SJCRH30 (cell line): ENCODE measurements around the gene TSPAN32. TPM values are rescaled to one million over a fixed set of nuclear protein-coding genes. Genes with fewer than 3 reads are reported as not detected.

Experiments used
- DNase-seq, 2 experiments: peaks; one replicate each; pipeline ENCODE4 v3.0.0-alpha.2; 2015 to 2020
- H3K27ac ChIP-seq: fragments of 250-450 bp; sonication (Bioruptor Pico); 2 replicates; pipeline ENCODE4 v1.5.1; 2020; ENCODE audit warnings: mild to moderate bottlenecking, moderate library complexity
- H3K27me3 ChIP-seq: fragments of 250-450 bp; sonication (Bioruptor Pico); 2 replicates; pipeline ENCODE4 v1.5.1; 2020; ENCODE audit warnings: mild to moderate bottlenecking, moderate library complexity
- H3K36me3 ChIP-seq: fragments of 250-450 bp; sonication (Bioruptor Pico); 2 replicates; pipeline ENCODE4 v1.5.1; 2020; ENCODE audit warnings: mild to moderate bottlenecking, moderate library complexity
- H3K4me1 ChIP-seq: fragments of 250-450 bp; sonication (Bioruptor Pico); 2 replicates; pipeline ENCODE4 v1.5.1; 2020; ENCODE audit warnings: mild to moderate bottlenecking, moderate library complexity
- H3K4me3 ChIP-seq: fragments of 250-450 bp; sonication (Bioruptor Pico); 2 replicates; pipeline ENCODE4 v1.5.1; 2020; ENCODE audit warnings: mild to moderate bottlenecking, moderate library complexity
- H3K9me3 ChIP-seq: fragments of 250-450 bp; sonication (Bioruptor Pico); replicated peaks from 2 replicates; pipeline ENCODE4 v1.5.1; 2020; ENCODE audit warnings: mild to moderate bottlenecking, moderate library complexity
- total RNA-seq: library from RNA; depleted of rRNA; stranded (reverse); fragments of >200 nt; shearing (Covaris generic); gene quantifications from 2 replicates; pipeline ENCODE4 v1.2.3, GENCODE V29; 2014

TSPAN32 gene
- total RNA-seq, 1 experiment from 2014 or later: 0.57 TPM

- no peaks in the 10 kb centered on the region for H3K9me3 ChIP-seq
- H3K27me3 ChIP-seq: no peaks in the 10 kb centered on the region; the same call in 1 of the 2 replicates
- no peaks in the 10 kb centered on the region for H3K36me3 ChIP-seq
- H3K4me1 ChIP-seq: no peaks in the 10 kb centered on the region
- no peak overlapping the region for H3K27ac ChIP-seq
- H3K4me3 ChIP-seq: no peak overlapping the region
- DNase-seq: no peak
These were observed 15.7 kb downstream of the TSPAN32 start for GRCh38 chr11:2317354-2318050.

GRCh38 chr11:2318123-2318522, 16.3 kb downstream of the TSPAN32 start:
- no peak for DNase-seq
- Histone ChIP-seq H3K4me1 (no peaks in the 10 kb centered on the region), H3K36me3 (no peaks in the 10 kb centered on the region), H3K9me3 (no peaks in the 10 kb centered on the region; the same call in 1 of the 2 replicates), H3K27ac (no peak overlapping the region), H3K27me3 (no peaks in the 10 kb centered on the region; the same call in 1 of the 2 replicates), H3K4me3 (no peak overlapping the region)

GRCh38 chr11:2318707-2319106, 16.9 kb downstream of the TSPAN32 start:
- H3K36me3 ChIP-seq: no peaks in the 10 kb centered on the region
- H3K27ac ChIP-seq: no peak overlapping the region
- H3K9me3 ChIP-seq: no peaks in the 10 kb centered on the region; the same call in 1 of the 2 replicates
- H3K4me1 ChIP-seq: no peaks in the 10 kb centered on the region
- H3K4me3 ChIP-seq: no peak overlapping the region
- no peak for DNase-seq
- no peaks in the 10 kb centered on the region; the same call in 1 of the 2 replicates for H3K27me3 ChIP-seq

GRCh38 chr11:2319791-2320472, 18.1 kb downstream of the TSPAN32 start:
- no peak overlapping the region for H3K4me3 ChIP-seq
- H3K27ac ChIP-seq: no peak overlapping the region
- H3K4me1 ChIP-seq: no peaks in the 10 kb centered on the region
- no peak for DNase-seq
- H3K36me3 ChIP-seq: no peaks in the 10 kb centered on the region
- H3K27me3 ChIP-seq: no peaks in the 10 kb centered on the region; the same call in 1 of the 2 replicates
- no peaks in the 10 kb centered on the region; the same call in 1 of the 2 replicates for H3K9me3 ChIP-seq

- Histone ChIP-seq H3K27me3 (no peaks in the 10 kb centered on the region; the same call in 1 of the 2 replicates), H3K4me1 (no peaks in the 10 kb centered on the region), H3K36me3 (no peaks in the 10 kb centered on the region), H3K27ac (no peak overlapping the region), H3K4me3 (no peak overlapping the region), H3K9me3 (no peaks in the 10 kb centered on the region; the same call in 1 of the 2 replicates)
- DNase-seq: no peak
These were observed 18.9 kb downstream of the TSPAN32 start for GRCh38 chr11:2320568-2321310.

GRCh38 chr11:2321311-2321683, 19.5 kb downstream of the TSPAN32 start:
- Histone ChIP-seq H3K27me3 (no peaks in the 10 kb centered on the region), H3K9me3 (no peaks in the 10 kb centered on the region; the same call in 1 of the 2 replicates), H3K4me3 (no peak overlapping the region), H3K36me3 (no peaks in the 10 kb centered on the region), H3K4me1 (no peaks in the 10 kb centered on the region), H3K27ac (no peak overlapping the region)
- DNase-seq: no peak

GRCh38 chr11:2325123-2325522, 23.3 kb downstream of the TSPAN32 start:
- H3K36me3 ChIP-seq: no peaks in the 10 kb centered on the region
- H3K4me3 ChIP-seq: no peak overlapping the region
- no peak for DNase-seq
- no peaks in the 10 kb centered on the region for H3K27me3 ChIP-seq
- H3K27ac ChIP-seq: no peak overlapping the region
- no peaks in the 10 kb centered on the region; the same call in 1 of the 2 replicates for H3K9me3 ChIP-seq
- H3K4me1 ChIP-seq: no peaks in the 10 kb centered on the region

- no peak for DNase-seq
- H3K36me3 ChIP-seq: no peaks in the 10 kb centered on the region
- H3K4me1 ChIP-seq: no peaks in the 10 kb centered on the region
- H3K4me3 ChIP-seq: no peak overlapping the region
- H3K27me3 ChIP-seq: no peaks in the 10 kb centered on the region
- H3K27ac ChIP-seq: no peak overlapping the region
- H3K9me3 ChIP-seq: no peaks in the 10 kb centered on the region; the same call in 1 of the 2 replicates
These were observed 23.9 kb downstream of the TSPAN32 start for GRCh38 chr11:2325719-2326118.

GRCh38 chr11:2327032-2327431, 25.2 kb downstream of the TSPAN32 start:
- DNase-seq: no peak
- no peaks in the 10 kb centered on the region for H3K27me3 ChIP-seq
- H3K4me1 ChIP-seq: no peaks in the 10 kb centered on the region
- no peak overlapping the region for H3K4me3 ChIP-seq
- H3K9me3 ChIP-seq: peaks cover 2% of the 10 kb centered on the region; the same call in 1 of the 2 replicates
- H3K27ac ChIP-seq: no peak overlapping the region
- H3K36me3 ChIP-seq: no peaks in the 10 kb centered on the region

- Histone ChIP-seq H3K27ac (no peak overlapping the region), H3K4me3 (no peak overlapping the region)
- DNase-seq: no peak
These were observed 26.2 kb downstream of the TSPAN32 start for GRCh38 chr11:2328021-2328420.

GRCh38 chr11:2328656-2329354, 27.0 kb downstream of the TSPAN32 start:
- Histone ChIP-seq H3K27ac (no peak overlapping the region), H3K4me1 (no peaks in the 10 kb centered on the region), H3K27me3 (no peaks in the 10 kb centered on the region), H3K9me3 (0 out of 2 replicates have a peak, but pooled peaks cover 2% of the 10 kb centered on the region), H3K36me3 (no peaks in the 10 kb centered on the region), H3K4me3 (no peak overlapping the region)
- no peak for DNase-seq

More at GRCh38 chr11:2328021-2328420, 26.2 kb downstream of the TSPAN32 start:
- Histone ChIP-seq H3K27me3 (no peaks in the 10 kb centered on the region), H3K4me1 (no peaks in the 10 kb centered on the region), H3K9me3 (peaks cover 2% of the 10 kb centered on the region; the same call in 1 of the 2 replicates), H3K36me3 (no peaks in the 10 kb centered on the region)

GRCh38 chr11:2329551-2329950, 27.7 kb downstream of the TSPAN32 start:
- H3K4me3 ChIP-seq: no peak overlapping the region
- no peaks in the 10 kb centered on the region for H3K36me3 ChIP-seq
- no peaks in the 10 kb centered on the region for H3K27me3 ChIP-seq
- no peak for DNase-seq
- 0 out of 2 replicates have a peak, but pooled peaks cover 2% of the 10 kb centered on the region for H3K9me3 ChIP-seq
- H3K4me1 ChIP-seq: no peaks in the 10 kb centered on the region
- no peak overlapping the region for H3K27ac ChIP-seq

GRCh38 chr11:2330696-2331095, 28.9 kb downstream of the TSPAN32 start:
- H3K4me3 ChIP-seq: no peak overlapping the region
- no peaks in the 10 kb centered on the region for H3K36me3 ChIP-seq
- no peak for DNase-seq
- no peaks in the 10 kb centered on the region for H3K4me1 ChIP-seq
- H3K9me3 ChIP-seq: 0 out of 2 replicates have a peak, but pooled peaks cover 2% of the 10 kb centered on the region
- H3K27me3 ChIP-seq: no peaks in the 10 kb centered on the region
- no peak overlapping the region for H3K27ac ChIP-seq

GRCh38 chr11:2331404-2331803, 29.6 kb downstream of the TSPAN32 start:
- Histone ChIP-seq H3K4me3 (no peak overlapping the region), H3K27ac (no peak overlapping the region), H3K9me3 (0 out of 2 replicates have a peak, but pooled peaks cover 2% of the 10 kb centered on the region), H3K4me1 (no peaks in the 10 kb centered on the region), H3K36me3 (no peaks in the 10 kb centered on the region), H3K27me3 (no peaks in the 10 kb centered on the region)
- DNase-seq: no peak
